GM15510 (cell line): ENCODE data around the gene KRTAP10-8.
"Not testable (repeated sequence)": the region's sequence is repeated elsewhere in the genome, so short reads cannot be mapped to it uniquely, and the experiment has no call there.

ENCODE experiments used
- POLR2A ChIP-seq: IDR thresholded peaks from 3 replicates; pipeline ENCODE4 v1.6.1; 2011; ENCODE audit warnings: borderline replicate concordance; ENCODE audit not compliant: insufficient read length; ENCODE audit errors: extremely low read depth

The KRTAP10-8 gene

GRCh38 chr21:44574457-44575306, 37.2 kb upstream of the KRTAP10-8 start:
- TF ChIP-seq POLR2A: no peak

GRCh38 chr21:44575307-44576024, 36.4 kb upstream of the KRTAP10-8 start:
- no peak for TF ChIP-seq POLR2A

DNA sequence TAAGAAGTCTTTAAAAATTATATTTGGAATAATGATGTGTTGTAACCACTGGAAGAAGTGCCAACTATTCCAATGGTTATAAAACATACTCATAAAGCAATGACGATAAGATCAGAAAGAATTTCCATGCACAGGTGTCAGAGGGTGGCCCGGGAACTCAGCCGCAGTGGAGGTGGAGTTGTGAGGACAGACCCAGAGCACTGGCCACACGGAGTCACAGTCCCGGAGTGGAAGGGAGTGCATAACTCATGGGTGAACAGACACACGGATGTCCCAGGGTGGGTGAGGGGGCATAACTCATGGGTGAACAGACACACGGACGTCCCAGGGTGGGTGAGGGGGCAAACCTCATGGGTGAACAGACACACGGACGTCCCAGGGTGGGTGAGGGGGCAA, 35.9 kb upstream of the KRTAP10-8 start:
- no peak for TF ChIP-seq POLR2A

DNA sequence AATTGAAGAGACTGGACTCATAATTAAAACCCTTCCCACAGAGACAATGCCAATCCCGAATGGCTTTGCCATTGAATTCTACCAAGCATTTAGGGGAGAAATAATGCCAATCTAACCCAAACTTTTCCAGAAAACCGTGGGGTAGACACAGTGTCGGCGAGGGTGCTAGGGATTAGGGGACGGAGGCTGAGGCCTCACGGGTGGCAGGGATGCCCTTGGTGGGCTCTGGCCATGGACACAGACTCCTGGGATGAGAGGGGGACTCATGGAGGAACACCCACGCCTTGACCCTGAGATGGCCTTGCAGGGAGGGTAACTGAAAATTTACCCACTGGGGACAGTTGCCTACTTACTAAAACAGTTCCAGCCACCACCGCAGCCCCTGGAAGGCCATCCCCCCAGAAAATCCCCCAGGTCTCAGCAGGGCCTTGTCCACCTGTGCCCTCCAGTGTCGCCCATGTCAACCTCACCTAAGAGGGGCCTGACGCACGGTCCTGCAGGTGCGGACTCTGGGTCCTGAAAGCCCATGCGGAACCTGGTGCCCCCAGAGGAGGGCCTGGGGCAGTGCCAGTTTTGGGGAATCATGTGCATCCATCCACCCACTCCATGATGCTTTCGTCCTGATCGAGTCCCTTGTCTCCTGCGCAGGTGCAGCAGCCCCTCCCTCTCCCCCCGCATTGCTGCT, 33.4 kb upstream of the KRTAP10-8 start:
- TF ChIP-seq POLR2A: no peak

DNA sequence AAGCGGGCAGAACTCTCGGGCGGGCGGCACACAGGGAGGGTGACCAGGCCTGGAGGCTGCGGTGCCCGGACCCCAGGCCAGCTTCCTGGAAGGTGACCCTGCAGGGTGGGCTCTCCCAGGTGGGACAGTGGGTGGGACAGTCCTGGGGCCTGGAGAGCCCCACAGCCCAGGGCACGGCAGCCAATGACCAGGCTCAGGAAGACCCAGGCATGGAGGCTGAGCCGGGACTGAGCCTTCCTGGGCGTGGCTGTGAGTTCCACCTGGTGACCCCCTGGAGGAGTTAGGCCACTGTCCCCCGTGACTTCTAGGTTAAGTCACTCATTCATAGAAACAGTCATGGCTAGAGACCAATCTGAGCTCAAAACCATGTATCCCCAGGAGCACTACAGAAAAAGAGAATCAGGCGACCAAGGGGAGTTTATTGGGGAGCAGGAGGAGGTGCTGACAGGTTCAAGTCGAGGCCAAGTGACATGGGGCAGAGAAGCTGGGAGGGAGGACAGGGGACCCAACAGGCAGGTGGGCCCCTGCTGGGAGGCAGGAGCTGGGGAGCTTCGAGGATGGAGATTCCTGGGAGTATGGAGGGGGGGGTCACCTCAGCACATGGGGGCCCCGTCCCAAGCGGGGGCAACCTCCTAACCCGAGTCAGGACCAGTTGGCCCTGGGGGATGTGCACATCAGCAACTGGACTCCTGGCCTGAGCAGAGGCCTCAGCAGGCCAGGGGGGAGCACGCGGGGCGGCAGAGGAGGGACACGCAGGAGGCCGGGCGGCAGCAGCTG, 32.6 kb upstream of the KRTAP10-8 start:
- no peak for TF ChIP-seq POLR2A

DNA sequence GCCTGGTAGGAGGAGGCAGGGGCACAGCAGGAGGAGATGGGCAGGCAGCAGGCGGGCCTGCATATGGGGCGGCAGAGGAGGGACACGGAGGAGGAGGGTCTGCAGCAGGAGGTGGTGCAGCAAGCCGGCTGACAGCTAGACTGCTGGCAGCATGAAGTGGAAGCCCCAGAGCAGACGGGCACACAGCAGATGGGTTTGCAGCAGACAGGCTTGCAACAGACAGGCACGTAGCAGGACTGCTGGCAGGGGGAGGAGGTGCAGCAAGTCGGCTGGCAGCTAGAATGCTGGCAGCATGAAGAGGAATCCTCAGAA, 32.1 kb upstream of the KRTAP10-8 start:
- TF ChIP-seq POLR2A: no peak

DNA sequence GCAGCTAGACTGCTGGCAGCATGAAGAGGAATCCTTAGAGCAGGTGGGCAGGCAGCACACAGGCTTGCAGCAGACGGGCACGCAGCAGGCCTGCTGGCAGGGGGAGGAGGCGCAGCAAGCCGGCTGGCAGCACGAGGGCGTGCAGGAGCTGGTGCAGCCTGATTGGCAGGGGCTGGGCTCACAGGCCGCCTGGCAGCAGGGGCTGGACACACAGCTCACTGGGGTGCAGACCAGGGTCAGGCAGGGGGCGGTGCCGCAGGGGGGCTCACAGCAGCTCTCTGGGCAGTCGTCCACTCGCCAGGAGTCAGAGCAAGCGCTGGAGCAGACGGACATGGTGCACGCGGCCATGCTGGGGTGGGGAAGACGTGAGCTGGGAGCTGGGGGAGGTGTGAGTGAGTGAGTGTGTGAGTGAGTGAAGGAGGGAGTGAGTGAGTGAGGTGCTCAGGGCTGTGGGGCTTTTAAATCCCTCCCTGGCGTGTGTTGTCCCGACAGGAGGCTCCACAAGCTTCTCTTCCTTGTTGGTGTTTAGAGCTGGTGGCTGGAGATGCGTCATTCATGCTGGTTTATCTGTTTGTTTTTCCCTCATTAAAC, 31.6 kb upstream of the KRTAP10-8 start, which contains the start of gene KRTAP10-5:
Gene KRTAP10-5, minus strand, starts transcription at position 374 of the 591 bp plus-strand sequence. Its CDS starts 26 bp downstream, at position 348.
- TF ChIP-seq POLR2A: not testable (repeated sequence)

DNA sequence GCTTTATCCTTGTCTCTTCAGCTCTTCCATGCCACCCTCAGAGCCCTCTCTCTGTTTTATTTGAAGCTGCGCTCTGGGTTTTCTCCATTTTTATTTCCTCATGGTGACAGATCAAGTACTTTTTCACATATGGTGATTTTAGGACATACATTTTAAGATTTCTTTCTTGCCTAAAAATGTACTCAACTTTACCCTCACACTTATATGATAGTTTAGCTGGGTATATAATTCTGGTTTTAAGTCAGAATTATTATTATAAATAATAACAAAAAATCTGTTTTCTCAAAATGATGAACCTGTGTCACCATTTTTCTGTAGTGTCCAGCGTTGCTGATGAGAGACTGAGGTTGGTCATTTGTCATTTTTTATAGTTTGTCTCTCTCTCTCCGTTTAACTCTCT, 30.7 kb upstream of the KRTAP10-8 start:
- TF ChIP-seq POLR2A: no peak

- TF ChIP-seq POLR2A: no peak
Observed at GRCh38 chr21:44582055-44582454, 29.8 kb upstream of the KRTAP10-8 start.

GRCh38 chr21:44583089-44583799, 28.6 kb upstream of the KRTAP10-8 start:
- TF ChIP-seq POLR2A: no peak

GRCh38 chr21:44583800-44584147, 28.1 kb upstream of the KRTAP10-8 start:
- TF ChIP-seq POLR2A: no peak

GRCh38 chr21:44585892-44586291, 26.0 kb upstream of the KRTAP10-8 start:
- no peak for TF ChIP-seq POLR2A

DNA sequence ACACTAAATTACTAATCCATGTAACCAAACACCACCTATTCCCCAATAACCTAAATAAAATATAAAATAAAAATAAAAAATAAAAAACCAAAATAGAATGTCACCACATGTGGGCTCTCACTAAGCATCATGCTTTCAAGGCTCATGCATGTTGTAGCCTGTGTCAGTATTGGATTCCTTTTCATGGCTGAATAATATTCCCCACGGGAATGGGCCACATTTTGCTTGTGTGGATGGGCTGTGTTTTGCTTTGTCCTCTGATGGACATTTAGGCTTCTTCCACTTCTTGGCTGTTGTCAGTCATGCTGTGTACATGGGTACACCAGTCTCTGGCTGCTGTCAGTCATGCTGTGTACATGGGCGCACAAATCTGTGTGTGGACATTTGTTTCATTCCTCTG, 22.8 kb upstream of the KRTAP10-8 start:
- TF ChIP-seq POLR2A: no peak
